H4 (cell line): ENCODE results near the gene CMKLR1. TPM values are rescaled to one million over a fixed set of nuclear protein-coding genes. Genes with fewer than 3 reads are reported as not detected.

Source experiments
- DNase-seq: peaks from one replicate; pipeline ENCODE4 v3.0.0-alpha.2; 2015; ENCODE audit warnings: low spot score
- total RNA-seq: library from RNA; depleted of rRNA; stranded (reverse); fragments of >200 nt; shearing (Covaris generic); gene quantifications from 2 replicates; pipeline ENCODE4 v1.2.3, GENCODE V29; 2014; rRNA removed

Gene CMKLR1, protein sequence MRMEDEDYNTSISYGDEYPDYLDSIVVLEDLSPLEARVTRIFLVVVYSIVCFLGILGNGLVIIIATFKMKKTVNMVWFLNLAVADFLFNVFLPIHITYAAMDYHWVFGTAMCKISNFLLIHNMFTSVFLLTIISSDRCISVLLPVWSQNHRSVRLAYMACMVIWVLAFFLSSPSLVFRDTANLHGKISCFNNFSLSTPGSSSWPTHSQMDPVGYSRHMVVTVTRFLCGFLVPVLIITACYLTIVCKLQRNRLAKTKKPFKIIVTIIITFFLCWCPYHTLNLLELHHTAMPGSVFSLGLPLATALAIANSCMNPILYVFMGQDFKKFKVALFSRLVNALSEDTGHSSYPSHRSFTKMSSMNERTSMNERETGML
- total RNA-seq = 1.5 and 1.6 TPM in 2 replicates

DNA sequence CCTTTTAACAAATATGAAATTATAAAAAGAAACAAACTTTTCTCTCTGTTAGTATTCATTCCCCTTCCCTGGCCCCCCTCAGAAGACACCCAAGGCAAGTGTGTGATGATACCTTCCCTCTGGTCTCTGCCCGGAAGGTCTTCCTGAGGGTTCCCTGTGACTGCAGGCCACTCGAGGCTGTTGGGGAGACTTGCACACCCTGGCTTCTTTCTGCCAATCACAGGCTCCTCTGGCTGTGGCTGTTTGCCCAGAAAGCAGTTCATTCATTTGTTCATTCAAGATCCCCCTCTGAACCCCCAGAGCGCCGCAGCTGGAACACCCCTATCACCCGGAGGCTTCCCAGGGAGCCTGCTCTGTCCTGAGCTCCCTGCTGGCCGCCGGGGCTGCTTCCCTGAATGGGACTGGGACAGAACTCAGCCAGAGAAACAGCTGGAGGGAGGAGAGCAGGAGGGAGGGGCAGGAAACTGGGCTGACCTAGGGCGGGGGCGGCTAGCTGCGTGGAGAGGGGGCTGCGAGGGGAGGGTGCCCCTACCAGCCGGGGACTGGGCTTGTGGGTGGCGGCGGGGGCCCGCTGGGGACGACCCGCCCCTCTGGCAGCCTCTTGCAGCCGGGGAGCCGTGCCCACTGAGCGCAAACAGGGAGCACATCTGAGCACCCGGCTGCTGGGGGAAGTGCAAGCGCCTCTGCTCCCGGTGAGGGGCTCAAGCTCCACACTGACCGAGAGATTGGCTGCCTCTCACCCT is at the start of gene CMKLR1:
Gene CMKLR1 (minus strand): TSS at position 397 of the 743 bp plus-strand sequence. CDS start 45,720 bp downstream, outside the sequence.
- no peak for DNase-seq

DNA sequence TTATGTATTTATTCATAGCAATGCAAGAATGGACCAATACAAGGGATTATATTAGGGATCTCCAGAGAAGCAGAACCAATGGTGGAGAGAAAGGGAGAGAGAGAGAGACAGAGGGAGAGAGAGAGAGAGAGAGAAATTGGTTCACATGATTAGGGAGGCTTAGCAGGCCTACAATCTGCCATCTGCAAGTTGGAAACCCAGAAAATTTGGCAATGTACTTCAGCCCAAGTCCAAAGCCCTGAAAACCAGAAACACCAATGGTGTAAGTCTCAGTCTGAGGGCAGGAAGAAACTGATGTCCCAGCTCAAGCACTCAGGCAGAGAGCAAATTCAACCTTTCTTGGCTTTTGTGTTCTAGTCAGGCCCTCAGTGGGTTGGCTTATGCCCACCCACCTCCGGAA is 48.7 kb upstream of the CMKLR1 start:
- DNase-seq = no peak

DNA sequence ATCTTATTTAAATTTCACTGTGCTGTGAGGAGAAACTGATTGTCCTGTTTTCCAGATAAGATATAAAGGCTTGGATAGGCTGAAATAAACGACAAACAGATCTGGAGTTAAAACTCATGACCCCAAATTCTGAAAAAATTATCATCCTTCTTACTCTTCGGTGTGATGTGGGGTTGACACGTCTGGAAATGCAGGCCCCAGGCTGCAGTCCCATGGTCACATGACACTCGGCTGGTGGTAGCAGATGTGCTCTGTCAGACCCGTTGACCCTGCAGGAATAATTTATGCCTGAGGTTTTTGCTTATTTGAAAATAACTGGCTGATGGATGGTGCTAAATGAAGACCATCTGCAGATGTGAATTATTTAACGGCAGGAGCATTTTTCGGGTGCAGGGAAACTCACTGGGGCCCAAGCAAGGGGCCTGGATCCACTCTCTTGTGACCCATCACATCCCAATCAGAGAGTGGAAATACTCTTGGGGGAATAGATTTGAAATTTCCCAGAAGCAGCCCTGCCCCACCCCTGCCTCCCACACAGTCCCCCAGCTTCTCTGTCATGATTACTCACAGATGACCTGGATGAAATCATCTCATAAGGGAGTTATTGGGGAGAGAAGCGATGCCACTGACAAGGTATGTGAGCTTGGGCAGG is 47.7 kb upstream of the CMKLR1 start:
- no peak for DNase-seq

DNA sequence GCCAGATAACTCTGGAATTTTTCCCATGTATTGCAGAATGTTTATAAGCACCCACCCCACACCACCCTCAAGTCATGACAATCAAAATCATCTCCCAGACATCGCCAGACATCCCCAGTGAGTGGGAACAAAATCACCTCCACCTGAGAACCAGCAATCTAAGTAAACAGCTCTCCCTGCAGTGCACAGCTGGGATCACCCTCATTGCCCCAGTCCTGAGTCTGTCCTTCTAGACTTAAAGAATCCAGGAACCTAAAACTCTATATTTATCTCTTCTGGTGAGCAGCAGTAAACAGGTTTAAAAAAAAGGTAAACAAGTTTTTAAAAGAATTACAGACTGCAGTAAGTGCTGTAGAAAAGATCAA is 43.3 kb upstream of the CMKLR1 start:
- no peak for DNase-seq

DNA sequence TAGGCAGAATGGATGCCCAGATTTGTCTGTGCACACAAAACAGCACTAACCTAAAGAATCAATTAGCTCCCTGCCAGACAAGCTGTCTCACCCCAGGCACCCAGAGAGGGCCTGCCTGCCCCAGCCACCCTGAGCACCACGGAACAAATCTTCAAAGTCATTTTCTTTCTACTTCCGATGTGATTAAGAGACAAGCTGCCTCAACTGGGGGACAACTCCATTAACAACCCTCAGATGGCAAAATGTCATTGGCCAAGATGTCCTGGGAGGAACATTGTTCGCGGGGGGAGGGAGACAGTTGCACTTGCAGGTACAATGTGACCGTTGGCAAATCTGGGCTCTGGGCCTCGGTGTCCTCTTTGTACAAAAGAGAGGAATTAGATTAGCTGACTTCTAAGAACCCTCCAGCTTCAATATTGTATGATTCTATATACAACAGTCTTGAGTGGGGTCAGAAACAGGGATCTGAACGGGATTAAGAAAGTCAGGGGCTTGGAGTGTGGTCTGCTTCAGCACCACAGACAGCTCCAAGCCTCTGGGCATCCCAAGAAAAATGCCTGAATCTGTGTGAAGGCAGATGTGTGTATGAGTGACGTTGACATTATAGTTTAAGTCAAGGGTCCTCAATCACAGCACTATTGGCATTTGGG is 42.8 kb upstream of the CMKLR1 start:
- no peak for DNase-seq

DNA sequence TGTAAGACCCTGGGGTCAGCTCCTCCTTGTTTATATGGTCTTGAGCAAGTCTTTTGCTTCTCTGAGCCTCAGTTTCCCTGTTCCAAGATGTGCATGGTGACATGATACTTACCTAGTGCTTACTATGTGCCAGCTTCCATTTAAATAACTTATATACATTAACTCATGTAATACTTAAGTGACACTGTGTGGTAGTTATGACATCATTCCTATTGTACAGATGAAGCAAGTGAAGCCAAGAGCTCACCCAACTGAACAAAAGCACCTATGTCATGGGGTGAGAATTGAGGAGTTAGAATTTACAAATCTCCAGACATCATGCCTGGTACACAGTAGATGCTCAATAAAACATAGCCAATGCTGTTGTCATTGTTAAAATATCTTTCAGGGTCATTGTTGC is 41.3 kb upstream of the CMKLR1 start:
- no peak for DNase-seq

DNA sequence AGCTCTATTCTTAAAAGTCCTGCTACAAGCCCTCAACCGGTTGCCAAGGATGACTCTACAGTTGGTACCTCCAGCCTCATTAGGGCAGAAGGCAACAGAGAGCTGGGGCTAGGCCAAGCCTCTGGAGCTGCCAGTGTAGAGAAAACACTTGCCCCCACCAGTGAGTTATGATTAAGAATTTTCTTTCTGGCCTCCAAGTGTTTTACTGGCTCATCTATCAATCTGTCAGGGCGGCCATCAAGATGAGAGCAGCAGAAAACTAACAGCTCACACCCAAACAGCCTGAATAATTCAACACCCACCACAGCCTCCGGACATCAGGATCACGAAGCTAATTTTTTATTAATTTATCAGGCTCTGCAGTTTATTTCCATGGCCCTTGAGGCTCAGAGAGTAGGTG is 40.7 kb upstream of the CMKLR1 start:
- no peak for DNase-seq

DNA sequence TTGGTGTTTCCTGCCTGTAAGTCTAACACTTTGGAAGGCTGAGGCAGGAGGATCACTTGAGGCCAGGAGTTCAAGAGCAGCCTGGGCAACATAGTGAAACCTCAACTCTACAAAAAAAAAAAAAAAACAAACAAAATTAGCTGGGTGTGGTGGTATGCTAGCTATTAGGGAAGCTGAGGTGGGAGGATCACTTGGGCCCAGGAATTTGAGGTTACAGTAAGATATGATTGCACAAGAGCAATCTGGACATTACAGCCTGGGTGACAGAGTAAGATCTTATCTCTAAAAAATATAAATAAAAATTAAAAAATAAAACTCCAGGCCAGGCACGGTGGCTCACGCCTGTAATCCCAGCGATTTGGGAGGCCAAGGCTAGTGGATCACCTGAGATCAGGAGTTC is 39.8 kb upstream of the CMKLR1 start:
- DNase-seq = no peak

DNA sequence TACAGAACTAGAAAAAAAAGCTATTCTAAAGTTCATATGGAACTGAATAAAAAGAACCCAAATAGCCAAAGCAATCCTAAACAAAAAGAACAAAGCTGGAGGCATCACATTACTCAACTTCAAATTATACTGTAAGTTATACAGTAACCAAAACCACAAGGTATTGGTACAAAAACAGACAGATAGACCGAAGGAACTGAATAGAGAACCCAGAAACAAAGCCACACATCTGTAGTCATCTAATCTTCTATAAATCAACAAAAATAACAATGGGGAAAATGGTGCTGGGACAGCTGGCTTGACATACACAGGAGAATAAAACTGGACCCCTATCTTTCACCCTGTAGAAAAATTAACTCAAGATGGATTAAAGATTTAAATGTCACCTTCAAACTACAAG is 38.1 kb upstream of the CMKLR1 start:
- DNase-seq = no peak

DNA sequence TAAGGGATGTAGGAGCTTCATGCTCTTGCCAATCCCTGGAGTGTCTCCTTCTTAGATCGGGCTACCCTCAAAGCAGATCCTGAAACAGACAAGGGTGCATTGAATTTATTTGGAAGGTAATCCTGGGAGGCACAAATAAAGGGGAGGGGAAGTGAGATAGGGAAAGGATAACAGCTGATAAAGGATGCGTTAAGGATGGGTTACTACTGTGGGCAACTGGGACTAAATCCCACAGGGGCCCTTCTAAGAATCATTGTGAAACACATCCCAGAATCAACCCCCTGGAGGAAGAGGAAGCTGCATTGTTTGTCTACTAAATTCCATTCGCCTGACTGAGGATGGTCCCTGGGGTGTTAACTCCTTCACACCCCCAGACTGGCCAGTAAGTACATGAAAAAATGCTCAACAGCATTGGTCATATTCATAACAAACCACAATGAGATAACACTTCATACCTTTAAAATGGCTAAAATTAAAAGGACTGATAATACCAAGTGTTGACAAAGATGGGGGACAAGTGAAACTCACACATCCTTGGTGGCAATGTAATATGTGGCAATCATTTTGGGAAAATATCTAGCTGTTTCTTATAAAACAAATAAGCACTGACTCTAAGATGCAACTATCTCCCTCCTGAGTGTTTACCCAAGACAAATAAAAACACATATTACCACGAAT is 37.0 kb upstream of the CMKLR1 start:
- DNase-seq = no peak

DNA sequence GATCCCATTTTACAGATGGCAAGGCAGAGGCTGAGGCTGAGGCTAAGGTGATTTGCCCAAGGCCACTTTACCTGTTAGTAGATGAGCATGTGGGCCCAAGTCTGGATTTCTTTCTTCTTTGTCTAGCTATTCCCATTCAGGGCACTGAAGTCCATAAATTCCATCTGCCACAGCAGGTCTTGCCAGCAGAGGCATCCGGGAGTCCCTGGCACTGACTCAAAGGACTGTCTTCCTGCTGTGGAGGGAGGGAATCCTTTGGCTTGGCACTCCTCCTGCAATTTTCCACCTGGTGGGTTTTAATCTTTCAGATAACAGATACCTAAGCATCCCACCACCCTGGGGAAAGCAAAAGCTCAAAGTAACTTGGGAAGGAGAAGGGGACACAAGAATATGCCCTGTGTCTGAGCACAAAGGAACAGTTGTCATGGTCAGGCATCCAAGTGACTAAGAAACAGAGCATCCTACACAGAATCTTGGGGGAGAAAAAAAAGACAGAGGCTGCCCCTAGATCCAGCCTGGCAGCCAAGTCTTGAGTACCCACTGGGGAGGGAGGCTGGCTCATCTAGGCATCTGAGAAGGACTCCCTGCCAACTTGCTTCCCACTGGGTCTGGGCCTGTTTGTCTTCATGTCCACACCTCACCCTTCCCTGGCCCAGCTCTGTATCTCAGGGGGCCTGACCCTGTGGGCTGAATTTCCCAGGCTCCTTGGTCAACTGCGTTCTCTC is 35.6 kb upstream of the CMKLR1 start:
- DNase-seq = peak; percentile 29

DNA sequence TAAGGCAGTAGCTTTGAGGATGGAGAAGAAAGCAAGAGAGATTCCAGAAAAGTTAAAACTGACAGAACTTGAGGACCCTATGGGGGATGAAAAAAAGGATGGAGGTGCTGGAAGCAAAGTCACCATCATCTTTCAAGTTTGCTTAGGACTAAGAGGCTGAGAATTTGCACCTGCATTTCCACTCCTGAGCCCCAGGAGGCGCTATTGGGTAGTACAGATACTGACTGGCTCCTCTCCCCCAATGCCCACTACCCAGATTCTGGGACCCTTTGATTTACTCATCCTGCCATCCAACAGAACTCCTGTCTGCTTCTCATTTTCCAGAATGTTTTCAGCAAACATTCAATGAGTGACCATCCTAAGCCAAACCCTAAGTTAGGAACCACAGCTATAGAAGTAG is 34.0 kb upstream of the CMKLR1 start:
- no peak for DNase-seq

DNA sequence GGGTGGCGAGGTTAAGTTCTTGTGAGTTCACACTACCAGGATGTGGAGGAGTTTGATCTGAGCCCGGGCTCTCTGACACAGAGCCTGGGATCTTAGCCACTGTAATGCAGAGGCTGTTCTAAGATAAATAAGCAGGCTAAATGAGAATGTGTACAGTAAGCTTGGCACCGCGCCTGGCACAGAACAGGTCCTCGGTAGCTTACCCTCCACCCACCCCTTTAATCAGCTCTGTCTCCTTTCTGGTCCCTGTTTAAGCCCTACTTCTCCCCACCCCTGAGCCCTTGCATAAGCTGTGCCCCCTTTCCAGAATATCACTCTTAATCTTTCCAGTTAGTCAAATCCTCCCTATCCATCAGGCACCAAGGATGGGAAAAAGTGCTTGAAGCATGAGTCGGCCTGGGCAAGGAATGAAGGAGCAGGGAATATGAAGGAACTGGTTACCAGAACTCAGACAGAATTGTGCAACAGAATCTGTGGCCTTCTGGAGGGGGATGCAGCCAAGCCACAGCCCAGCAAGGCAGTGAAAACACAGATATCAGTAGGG is 32.8 kb upstream of the CMKLR1 start:
- DNase-seq = peak; percentile 86

DNA sequence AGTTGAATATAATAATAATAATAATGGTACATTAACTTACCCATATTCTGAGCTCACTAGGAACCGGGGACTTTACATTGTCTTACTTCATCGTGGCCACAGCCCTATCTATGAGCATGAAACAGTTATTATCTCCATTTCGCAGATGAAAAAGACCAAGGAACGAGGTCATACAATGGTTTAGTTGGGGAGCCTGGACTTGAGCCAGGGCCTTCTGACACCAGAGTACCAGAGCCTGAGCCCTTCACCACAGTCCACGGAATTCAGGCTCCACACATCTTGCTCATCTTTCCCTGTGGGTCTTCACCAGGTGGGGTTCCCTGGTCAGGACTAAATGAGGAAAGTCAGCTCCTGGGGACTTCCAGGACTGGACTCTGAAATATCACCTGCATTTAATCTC is 31.3 kb upstream of the CMKLR1 start:
- DNase-seq = no peak

DNA sequence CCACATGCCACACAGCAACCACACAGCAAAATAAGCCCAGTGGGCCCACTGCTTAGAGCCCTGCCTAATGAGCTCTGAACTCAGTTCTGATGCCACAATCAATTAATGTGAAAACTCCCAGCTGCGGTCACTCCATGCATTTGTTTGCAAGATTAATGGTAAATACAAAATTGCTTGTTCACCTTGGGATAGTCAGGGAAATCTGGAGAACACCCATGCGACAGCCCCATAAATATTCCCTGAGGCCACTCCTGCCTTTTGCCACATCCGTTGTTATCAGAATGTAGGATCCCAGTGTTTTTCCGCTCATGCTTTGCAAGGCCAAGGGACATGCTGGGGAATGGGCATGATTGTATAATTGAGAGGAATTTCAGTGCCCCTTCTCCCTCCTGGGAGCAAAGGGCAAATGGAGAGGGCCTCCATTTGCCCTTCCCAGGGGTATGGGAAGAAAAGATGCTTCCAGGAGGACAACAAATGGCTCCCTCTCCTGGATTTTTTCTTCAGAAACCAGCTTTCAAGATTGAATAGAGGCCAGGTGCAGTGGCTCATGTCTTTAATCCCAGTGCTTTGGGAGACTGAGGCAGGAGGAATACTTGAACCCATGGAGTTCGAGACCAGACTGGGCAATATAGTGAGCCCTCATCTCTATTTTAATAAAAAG is 30.8 kb upstream of the CMKLR1 start:
- DNase-seq = peak; percentile 43

DNA sequence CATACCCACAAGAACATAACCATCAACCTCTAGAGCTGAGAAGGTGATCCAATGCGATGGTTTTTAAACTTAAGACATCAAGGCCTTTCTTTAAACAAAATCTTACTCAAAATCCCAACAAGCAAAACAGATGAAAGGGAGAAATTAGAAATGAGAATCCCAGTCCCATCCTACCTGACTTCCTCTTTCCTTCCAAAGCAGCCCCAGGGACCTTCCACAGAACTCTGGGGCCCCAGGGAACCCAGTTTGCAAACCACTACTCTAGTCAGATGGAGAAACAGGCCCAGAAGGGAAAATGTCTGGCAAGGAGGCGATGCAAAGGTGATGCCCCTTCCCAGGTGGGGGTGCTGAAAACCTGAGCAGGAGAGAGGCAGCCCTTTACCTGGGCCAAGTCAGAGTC is 29.0 kb upstream of the CMKLR1 start:
- no peak for DNase-seq

DNA sequence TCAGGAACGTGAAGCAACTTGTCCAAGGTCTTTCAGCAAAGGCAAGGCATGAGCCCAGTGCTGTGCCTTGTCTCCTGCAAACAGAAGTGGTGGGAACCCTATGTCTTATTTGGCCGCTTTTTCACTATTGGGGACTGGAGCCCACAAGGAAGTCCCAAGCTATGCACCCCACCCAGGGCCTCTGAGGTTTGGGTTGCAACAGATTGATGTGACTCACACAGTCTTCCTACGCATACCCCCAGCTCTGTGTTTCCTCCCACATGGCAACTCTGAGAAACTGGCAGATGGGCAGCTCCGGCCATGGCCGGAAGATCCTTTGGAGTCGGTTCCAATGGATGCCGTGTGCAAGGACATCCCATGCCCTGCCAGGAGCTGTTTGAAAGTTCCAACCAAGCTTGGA is 28.3 kb upstream of the CMKLR1 start:
- DNase-seq = peak; percentile 25

DNA sequence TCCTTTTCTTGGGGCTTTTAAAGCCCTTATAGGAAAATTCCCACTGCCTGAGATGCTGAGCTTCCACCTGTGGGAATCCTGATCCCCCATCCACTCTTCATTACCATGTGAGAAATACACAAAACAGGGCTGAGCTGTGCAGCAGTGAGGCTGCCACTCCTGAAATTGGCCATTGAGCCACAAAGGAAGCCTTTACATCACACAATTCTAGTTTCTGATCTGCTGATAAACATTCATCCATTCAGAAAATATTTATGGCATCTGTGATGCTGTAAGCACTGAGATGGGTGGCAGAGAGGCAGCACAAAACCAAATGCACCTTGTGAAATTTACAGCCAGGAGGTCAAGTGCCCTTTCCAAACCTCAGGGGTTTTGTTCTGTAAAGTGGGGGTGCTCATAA is 26.2 kb upstream of the CMKLR1 start:
- no peak for DNase-seq

DNA sequence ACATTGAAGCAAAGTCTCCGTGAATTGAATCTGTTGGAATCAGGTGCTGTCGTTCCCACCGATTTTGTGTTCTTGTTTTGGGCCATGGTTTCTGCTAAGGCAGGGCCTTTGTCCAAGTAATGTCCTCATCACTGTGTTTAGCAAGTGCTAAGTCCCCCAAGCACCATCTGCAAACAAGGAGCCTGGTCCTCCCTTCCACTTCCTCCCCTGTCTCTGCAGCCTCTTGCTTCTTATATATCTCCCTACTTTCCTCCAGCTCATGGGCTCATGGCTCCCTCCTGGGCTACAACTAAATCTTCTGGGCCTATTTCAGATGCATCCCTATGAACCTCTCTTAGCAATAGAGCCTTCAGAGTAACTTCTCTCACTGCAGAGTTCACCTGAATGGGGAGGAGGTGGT is 25.8 kb upstream of the CMKLR1 start:
- DNase-seq = no peak

DNA sequence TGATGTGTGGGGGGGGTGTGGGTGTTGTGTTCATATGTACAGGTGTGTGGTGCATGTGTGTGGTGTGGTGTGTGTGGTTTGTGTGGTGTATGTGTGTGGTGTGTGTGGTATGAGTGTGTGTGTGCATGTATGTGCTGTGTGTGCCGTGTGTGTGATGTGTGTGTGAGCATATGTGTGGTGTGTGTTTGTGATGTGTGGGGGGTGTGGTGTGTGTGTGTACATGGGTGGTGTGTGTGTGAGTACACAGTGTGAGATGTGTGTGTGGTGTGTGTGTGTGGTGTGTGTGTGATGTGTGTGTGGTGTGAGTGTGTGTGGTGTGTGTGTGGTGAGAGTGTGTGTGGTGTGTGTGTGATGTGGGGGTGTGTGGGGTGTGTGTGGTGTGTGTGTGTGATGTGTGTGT is 24.5 kb upstream of the CMKLR1 start:
- DNase-seq = no peak
